ENCODE results near the gene SPPL3.
A peak's percentile ranks its signal among the peaks of the same experiment; 100 is the strongest.
"Not testable (repeated sequence)": the region's sequence is repeated elsewhere in the genome, so short reads cannot be mapped to it uniquely, and the experiment has no call there.

Gene SPPL3

DNA sequence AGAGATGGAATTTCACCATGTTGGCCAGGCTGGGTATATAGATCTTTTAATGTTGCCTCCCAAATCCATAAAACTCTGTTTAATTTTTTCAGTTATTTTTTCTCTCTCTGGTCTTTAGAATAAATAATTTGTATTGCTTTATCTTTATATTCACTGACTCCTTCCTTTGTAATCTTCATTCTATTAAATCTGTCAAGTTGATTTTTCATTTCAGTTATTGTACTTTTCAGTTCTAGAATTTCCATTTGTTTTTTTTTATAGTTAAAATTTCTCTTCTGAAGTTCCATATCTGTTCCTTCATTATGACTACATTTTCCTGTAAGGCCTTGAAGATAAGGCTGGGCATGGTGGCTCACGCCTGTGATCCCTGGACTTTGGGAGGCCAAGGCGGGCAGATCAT, 13.6 kb upstream of the SPPL3 start:
- DNase-seq, result no peak

DNA sequence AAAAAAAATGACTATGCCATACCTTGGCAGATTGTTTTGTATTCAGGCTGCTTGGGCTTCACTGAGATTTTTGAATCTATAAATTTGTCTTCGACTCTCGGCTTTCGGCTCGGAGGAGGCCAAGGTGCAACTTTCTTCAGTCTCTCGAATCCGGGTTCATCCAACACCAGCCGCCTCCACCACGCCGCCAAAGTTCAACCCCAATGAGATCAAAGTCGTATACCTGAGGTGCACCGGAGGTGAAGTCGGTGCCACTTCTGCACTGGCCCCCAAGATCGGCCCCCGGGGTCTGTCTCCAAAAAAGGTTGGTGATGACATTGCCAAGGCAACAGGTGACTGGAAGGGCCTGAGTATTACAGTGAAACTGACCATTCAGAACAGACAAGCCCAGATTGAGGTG, 12.4 kb upstream of the SPPL3 start:
- no peak for DNase-seq

DNA sequence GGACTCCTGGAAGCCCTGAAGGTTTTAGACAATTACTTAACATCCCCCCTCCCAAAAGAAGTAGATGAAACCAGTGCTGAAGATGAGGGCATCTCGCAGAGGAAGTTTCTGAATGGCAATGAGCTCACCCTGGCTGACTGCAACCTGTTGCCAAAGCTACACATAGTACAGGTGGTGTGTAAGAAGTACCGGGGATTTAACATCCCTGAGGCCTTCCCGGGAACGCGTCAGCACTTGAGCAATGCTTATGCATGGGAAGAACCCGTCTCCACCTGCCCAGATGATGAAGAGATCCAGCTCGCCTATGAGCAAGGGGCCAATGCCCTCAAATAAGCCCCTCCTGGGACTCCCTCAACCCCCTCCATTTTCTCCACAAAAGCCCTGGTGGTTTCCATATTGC, 10.6 kb upstream of the SPPL3 start:
- no peak for DNase-seq

DNA sequence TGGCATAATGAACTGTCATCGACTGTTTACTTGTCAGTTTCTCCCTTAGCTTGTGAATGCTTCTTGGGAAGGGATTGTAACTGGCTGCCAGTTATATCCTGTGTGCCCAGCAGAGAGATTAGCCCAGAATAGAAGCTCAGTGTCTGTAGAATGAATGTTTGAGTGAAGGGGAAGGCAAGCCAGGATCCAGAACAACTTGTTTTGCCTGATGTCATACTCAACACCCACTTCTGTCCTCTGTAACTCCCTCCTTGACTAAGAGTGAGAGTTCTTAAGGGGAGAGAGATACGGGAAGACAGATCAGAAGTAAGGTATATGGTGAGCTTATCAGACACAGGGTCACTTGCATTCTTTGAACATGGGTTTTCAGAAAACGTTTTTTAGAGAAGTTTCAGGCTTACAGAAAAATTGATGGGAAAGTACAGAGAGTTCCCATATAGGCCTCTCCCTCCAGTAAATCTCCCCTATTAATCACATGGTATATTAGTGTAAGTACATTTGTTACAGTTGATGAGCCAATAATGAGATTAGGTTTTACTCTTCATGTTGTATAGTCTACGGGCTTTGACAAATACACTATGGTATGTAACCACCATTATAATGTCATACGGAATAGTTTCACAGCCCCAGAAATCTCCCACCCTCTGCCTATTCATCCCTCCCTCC, 5.6 kb upstream of the SPPL3 start:
- no peak for DNase-seq

DNA sequence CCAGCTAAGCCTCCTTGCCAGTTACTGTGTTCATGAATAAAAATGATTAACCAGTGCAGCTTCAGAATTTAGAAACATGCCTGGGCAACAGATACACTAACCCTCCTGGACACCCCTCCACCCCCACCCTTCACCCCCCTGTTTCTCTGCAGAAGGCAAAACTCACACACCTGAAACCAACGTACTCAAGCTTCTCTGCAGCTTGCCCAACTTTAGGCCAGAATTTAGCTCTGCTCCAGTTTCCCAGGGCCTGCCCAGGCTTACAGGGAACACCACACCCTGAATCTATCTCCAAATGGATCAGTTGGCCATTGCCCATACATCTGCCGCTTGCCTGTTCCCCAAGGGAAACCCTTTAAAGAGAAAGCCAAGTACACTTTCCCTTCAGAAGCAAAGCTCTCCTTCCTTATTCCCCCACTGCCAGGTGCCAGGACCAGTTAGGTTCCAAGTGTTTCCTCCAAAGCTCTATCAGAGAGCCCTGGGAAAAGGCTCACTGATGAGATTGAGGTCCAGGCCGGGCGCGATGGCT, 1.8 kb upstream of the SPPL3 start:
- DNase-seq, result no peak

DNA sequence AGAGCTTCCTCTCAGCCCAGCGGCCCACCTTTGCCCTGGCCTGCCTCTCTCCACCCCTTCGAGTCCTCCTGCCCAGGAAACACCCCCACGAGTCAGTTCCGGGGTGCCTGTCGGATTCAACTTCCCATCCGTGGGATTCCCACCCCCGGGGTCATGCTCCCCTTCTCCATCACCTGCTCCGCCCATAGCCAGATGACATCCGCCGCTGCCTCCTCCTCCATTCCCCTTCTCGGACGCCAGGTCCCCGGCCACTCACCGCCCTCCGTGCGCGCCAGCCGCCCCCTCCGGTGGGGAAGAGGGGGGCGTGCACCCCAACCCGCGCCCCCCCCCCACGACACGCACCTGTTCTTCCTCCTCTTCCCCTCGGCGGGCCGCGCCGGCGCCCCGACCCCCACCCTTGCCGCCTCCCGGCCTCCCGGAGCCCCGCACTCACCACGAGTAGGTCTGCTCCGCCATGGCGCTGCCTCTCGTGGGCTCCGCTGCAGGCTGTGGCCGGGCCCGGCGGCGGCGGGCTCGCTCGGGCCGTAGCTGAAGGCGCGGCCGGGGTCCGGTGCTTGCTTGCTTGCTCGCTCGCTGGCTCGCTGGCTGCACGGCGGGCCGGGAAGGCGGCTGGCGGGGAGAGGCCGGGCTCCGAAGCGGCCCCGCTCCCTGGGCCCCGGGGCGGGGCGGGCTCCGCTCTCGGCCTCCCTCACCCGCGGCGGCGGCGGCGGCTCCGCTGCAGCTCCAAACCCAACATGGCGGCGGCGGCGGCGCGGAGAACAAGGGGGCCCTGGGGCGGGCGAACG, 554 bp downstream of the SPPL3 start:
- peak; percentile 67 for DNase-seq

DNA sequence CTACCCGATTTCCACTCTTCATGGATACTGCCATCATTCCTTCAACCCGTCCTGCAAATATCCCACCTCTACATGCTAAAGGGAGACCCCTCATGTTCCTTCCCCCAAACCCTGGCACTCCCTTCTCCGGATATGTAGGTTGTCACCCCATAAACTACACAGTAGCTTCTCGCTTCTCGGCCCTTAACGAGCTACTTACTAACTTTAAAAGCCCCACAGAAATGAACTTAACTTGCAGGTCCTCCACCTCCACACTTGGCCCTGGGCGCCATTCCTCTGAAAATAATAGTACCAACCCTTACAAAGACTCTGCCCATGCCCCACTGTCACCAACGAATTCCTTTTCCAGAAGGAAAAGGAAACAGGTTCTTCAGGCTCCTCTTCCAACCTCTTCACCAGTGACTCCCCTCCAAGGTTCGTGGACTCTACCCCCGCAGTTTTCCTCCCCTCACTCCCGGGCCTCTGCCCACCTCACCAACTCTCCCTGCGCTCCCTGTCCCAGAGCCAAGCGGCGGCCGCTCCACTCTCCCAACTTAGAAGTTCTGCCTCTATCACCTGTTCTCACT, 1.2 kb downstream of the SPPL3 start:
- no peak for DNase-seq

DNA sequence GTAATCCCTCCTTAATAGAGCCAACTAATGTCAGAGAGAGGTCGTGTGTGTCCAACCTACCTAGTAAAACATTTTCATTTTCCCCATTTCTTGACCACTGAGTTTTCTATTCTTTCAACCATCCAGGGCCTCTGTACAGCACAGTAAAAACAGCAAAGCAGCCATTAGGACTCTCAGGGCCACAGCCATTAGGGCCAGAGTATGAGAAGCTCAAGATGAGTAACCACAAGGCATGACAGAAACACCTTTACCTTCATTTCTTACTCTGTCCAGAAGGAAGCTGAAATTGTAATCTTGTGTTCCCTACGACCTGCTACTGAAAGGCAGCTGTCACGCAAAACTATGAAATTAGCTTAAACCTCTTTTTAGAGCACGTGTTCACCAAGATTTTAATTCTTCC, 2.3 kb downstream of the SPPL3 start:
- DNase-seq, result no peak

DNA sequence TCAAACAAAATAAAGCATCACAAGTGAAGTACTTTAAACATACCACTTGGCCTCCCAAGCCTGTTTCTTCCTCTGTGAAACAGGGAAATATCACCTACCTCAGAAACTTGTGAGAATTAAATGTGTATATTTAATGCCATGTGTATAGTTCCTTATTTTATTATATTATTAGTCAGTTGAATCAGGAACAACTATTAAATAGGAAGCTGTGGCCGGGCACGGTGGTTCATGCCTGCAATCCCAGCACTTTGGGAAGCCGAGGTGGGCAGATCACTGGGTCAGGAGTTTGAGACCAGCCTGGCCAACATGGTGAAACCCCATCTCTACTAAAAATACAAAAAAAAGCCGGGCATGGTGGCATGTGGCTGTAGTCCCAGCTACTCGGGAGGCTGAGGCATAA, 3.1 kb downstream of the SPPL3 start:
- not testable (repeated sequence) for DNase-seq

DNA sequence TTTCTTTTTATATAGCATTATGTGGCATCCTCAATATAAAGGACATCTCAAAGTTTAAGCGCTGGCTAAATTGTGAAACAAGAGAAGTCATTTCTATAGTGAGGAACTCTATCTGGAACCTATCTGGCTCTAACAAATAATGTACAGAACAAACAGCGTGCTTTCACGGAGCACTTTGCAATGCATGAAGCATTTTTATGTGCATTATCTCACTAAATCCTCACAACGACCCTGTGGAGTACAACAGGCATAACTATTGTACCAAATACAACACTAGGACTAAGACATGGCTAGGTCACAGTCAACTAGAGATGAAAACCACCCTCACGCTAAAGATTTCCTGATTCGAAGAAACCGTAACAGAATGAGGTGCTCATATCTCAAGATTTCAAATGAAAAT, 8.6 kb downstream of the SPPL3 start:
- DNase-seq, result no peak

DNA sequence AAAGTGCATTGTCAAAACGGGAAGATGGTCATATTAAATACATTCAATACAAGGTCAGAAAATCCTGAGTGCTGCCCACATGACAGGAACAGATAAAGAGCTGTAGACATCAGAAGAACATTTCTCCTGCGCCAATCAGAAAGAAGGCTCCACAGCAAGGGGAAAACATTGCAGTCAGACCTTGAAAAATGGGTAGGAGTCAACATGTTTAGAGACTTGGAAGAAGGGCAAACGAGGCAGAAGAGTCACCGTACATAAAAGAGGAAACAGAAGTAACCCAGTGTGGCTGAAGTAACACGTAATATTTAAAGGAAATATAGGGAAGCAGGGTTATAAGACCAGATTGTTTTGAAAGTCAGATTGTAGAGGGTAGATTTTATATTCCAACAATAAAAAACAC, 11.9 kb downstream of the SPPL3 start:
- no peak for DNase-seq

DNA sequence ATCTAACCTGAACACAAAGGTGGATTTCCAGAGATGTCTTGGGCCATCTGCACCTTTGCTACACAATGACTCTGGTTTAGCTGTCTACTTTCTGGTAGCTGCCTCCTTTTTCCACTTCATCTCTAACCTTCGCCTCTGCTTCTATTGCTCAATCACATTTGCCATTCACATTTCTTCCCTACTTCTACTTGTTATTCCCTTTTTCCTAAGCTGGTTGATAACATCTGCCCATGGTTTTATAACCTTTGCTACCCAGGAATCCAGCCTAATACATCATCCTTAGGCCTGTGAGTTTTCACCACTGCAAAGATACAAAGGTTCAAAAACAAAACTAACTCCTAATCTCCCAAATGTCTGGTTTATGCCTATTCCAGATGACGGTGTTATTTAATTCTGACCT, 13.2 kb downstream of the SPPL3 start:
- no peak for DNase-seq

DNA sequence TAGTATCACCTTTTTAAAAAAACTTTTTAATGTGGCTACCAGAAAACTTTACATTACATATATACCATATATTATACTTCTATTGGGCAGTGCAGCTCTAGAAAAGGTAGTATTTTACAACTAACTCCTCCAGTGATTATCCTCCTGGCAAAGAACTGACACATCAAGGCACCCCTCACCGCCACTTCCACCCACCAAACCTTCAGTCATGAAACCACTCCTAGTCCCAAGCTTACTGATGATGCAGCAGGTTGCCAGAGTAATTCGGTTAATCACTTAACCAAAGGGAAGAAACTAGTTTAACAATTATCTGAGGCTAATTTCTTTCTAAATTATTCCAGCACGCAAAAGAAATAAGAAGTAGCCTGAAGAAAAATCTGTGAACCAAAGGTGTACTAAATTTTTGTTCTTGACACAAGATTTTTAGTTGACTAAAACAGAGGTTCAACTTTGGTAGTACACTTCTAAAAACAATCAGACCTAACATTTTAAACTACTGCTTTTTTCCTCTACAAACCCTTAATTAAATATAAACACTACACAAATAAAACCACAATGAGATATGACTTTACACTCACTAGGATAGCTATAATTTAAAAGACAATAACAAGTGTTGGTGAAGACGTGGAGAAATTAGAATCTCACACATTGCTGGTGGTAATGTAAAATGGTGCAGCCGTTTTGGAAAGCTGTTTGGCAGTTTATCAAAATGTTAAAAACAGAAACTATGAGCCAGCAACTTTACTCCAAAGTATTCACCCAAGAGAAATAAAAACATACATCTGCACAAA, 16.7 kb downstream of the SPPL3 start:
- DNase-seq, result no peak

DNA sequence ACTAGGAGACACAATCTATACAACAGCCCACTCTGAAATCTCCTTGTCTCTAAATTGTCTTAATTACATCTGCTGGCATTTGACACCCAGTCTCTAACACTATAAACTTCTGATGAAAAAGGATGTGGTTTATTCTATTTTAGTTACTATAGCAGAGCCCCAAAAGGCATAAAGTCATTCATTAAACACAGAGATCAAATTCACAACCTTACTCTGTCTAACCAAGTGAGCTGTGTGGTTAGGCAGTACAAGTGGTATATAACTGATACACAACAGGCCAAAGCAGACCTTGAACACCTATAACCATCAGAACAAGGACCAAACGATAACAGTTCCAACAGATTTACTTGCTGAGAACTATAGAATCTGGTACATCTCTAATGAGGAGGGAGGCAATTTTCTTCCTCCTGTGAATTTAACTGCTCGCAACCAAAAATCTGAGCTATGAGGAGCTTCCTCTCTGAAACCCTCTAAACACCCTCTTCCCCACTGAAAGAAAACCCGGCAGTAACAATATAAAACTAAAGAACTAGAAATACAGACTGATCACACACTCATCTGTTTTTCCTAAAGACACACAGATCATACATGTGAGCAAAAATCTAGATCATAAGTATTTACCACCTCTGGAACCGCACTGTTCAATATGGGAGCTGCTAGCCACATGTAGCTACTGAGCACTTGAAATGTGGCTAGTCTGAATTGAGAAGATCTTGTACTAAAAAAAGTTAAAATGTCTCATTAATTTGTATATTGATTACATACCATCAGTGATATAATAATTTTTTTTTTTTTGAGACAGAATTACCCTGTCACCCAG, 17.7 kb downstream of the SPPL3 start:
- DNase-seq, result no peak

DNA sequence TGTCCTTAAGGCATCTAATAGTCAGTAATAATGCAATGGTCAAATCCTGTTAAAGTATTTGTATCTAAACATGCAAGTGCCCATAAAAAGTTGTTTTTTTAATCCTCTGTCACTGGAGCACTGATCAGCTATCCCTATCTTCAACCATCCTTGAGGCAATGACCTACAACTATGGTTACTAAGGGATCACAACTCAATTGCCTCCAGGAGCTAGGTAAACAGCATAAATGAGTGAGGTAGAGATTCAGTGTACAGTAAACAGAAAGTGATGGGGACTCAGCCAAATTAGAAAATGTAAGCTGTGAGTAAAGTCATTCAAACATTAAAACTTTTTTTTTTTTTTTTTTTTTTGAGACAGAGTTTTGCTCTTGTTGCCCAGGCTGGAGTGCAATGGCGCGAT, 18.6 kb downstream of the SPPL3 start:
- DNase-seq, result no peak

DNA sequence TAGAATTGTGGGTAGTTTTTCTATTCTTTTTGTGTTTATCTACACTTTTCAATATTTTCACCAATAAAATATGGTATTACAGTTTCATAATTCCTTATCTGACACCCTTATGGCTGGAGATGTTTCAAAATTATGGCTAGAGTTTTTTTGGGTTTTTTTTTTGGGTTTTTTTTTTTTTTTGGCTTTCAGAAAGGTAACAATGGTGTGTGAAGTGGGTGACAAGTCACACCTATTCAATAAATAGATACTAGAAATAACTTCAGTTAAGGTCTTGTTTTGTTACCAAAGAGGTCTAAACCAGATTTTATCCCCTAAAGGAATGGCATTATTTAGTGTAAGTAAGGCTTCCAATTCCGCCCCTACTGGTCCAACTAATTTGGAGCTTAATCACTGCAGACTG, 19.5 kb downstream of the SPPL3 start:
- DNase-seq, result no peak

DNA sequence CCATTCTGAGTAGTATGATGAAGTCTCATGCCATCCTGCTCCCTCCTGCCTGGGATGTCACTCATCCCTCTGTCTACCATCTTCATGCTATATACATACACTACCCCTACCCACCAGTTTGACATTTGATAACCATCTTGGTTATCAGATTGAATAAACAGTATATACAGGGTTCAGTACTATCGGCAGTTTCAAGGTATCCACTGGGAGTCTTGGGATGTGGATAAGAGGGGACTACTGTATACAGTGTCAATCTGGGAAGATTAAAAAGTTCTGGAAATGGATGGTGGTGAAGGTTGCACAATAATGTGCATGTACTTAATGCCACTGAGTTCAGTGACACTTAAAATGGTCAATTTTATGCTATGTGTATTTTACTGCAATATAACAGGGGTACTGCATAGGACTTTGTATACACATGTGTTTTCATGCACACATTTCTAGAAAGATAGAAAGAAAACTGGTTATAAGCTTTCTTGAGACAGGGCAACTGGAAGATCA, 22.1 kb downstream of the SPPL3 start:
- DNase-seq, result no peak

DNA sequence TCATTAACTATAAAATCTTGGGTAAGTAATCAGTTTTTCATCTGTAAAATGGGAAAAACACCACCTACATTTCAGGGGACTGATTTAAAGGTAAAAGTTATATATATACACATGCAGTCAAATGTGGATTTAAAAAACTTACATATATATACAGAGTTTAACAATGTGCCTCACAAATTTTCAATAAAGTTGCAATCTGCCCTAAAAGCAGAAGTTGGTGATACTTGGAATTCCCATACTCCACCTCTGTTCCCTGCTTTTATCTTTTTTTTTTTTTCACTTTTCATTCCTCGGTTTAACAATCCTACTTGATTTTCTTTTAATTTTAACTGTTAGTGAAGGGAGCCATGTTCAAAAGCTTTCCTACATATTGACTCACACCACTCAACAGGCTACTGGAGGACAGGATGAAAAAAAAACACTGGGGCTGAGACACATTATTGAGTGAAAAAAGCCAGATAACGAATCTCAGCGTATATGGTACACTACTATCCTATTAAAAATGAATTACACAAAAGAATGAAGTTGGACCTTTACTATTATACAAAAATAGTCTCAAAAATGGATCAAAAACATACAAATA, 24.3 kb downstream of the SPPL3 start:
- DNase-seq, result no peak

DNA sequence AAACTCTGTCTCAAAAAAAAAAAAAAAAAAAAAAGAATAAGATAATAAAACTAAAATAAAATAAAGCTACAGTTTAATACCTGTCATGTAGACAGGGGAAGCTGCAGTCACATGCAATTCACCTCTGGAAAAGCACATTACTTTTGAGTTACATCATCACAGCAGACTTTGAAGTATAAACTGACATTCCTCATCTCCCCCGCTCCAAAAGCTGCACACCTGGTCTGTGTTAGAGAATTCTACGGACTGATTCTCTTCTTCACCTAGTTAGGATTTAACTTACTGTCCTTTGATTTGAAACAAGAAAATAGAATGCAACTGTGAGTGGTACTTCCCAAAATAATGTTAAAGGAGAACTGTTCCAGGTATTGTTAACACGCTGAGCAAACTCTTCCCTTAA, 25.1 kb downstream of the SPPL3 start:
- DNase-seq, result no peak

DNA sequence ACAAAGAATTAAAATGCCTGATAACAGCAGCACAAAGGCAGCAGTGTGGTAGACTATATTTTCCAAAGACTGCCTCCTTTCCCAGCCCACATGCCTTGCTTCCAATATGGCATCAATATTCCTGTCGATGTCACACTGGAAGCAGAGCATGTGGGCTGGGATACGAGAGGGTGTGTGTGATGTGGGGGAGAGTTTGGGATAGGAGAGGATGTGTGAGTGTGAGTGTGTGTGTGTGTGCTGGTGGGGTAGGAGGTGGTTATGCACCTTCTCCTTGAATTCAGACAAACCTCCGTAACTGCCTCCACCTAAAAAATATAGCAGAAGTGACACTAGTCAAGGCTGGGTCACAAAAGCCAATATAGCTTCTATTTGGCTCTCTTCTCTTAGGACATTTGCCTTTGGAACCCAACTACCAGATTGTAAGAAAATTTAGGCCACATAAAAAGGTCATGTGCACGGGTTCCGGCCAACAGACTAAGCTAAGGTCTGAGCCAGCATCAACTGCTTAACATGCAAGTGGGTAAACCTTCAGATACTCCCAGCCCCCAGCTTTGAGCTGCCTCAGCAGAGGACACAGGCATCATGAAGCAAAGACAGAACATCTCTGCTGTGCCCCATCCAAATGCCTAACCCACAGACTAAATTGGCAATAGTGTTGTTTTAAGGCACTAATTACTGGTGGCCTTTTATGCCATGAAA, 29.5 kb downstream of the SPPL3 start:
- DNase-seq, result no peak

DNA sequence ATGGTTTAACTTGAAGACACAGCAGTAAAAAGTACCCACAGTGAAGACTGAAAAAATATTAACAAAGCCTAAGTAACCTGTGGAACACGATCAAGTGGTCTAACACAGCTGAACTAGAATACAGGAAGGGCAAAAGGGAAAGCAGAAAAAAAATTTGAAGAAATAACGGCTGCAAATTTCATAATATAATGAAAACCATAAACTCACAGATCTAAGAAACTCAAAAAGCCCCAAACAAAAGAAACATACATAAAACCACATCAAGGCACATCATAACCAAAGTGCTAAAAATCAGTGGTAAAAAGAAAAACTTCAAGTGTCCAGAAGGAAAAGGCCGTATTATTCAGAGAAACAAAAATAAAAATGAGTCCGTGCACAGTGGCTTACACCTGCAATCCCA, 30.9 kb downstream of the SPPL3 start:
- no peak for DNase-seq
